Measurements from ENCODE around the gene TDRD1.
"Not testable (repeated sequence)": the region's sequence is repeated elsewhere in the genome, so short reads cannot be mapped to it uniquely, and the experiment has no call there.

The TDRD1 gene

GRCh38 chr10:114179148-114179547 is at the start of gene TDRD1:
Gene TDRD1, plus strand, starts transcription at chr10:114179353. Its CDS starts 8,479 bp downstream, at chr10:114187832.
- DNase-seq (ENCODE audit: insufficient read length, low spot score) (no peak), FAIRE-seq (no peak)

- FAIRE-seq (no peak), DNase-seq (ENCODE audit: insufficient read length, low spot score) (no peak)
Measured at GRCh38 chr10:114131094-114131493, 48.1 kb upstream of the TDRD1 start.

DNA sequence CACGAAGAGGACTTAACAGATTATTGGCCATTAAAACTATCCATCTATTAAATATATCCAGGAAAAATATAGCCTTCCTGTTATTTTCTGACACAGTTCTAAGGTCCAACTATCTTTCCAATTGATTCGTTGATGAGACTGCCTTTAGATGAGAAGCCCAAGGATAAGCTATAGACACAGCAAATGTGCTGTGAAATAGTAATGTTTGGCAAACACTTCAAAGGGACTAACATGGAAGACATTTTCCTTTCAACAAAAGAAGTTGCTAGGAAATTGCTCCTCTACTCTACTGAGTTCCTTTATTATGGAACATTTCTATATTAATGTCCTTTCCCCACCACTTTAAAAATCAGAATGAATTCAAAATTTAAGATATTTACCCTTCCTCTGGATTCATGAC is 43.7 kb upstream of the TDRD1 start:
- no peak for FAIRE-seq

GRCh38 chr10:114138581-114138980 is 40.6 kb upstream of the TDRD1 start:
- FAIRE-seq (no peak), DNase-seq (ENCODE audit: insufficient read length, low spot score) (no peak)

More for the DNA sequence above, 43.7 kb upstream of the TDRD1 start:
- no peak for DNase-seq (ENCODE audit: insufficient read length, low spot score)

GRCh38 chr10:114140036-114140435 is 39.1 kb upstream of the TDRD1 start:
- FAIRE-seq (no peak), DNase-seq (ENCODE audit: insufficient read length, low spot score) (no peak)

- FAIRE-seq; DNase-seq (ENCODE audit: insufficient read length, low spot score): not testable (repeated sequence)
Measured at GRCh38 chr10:114140827-114141226, 38.3 kb upstream of the TDRD1 start.

DNA sequence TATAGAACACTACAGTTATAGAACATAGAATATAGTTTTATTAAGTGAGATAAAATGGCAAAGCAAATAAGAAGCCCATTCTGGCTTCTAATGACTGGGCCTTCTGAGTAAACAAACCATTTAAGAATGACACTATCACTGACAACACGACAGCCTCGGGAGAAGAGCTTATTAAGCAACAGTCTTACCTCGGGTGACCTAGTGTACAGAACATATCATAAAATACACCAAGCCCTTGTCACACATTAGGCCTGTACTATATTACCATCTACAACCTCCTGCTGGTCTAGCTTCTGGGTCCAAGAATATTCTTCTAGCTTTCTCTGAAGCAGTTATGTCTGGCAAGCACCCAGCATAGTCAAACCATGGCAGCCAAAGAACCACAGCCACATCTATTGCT is 37.1 kb upstream of the TDRD1 start:
- FAIRE-seq (no peak), DNase-seq (ENCODE audit: insufficient read length, low spot score) (no peak)

DNA sequence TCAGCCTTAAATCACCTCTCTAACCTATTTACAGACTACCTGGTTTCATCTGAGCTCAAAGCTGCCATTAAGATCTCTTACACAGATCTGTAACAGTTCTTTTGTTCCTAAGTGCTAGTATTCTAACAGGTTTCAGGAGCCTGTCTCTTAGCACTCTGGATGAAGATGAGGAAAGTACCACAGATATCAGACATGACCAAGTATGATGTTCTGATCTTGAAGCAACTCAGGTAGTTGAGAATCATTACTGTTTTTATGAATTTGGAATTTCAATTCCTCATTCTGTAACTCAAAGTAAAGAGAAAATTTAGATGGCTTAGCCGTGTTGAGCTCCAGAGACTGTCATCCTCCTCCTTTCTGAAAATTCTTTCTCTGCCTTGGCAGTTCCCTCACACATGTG is 36.0 kb upstream of the TDRD1 start:
- FAIRE-seq, result no peak
- DNase-seq (ENCODE audit: insufficient read length, low spot score), result no peak

DNA sequence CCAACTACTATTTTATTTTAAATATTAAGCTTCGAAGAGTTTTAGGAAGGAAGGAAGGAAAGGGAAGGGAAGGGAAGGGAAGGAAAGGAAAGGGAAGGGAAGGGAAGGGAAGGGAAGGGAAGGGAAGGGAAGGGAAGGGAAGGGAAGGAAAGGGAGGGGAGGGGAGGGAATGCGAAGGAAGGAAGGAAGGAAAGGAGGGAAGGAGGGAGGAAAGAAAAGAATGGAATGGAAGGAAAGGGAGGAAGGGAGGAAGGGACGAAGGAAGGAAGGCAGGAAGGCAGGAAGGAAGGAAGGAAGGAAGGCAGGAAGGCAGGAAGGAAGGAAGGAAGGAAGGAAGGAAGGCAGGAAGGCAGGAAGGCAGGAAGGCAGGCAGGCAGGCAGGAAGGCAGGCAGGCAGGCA is 29.7 kb upstream of the TDRD1 start:
- not testable (repeated sequence) for FAIRE-seq

DNA sequence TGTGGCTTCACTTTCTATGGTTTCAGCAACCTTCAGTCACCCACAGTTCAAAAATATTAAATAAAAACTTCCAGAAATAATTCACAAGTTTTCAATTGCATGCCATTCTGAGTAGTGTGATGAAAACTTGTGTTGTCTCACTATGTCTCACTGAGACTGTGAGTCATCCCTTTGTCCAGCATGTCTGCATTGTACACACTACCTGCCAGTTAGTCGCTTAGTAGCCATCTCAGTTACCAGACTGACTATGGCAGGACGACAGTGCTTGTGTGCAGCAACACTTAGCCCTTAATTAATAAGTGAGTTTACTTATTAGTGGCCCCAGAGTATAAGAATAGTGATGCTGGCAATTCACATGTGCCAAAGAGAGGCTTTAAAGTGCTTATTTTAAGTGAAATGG is 27.7 kb upstream of the TDRD1 start:
- DNase-seq (ENCODE audit: insufficient read length, low spot score), result no peak
- no peak for FAIRE-seq

More for the DNA sequence above, 29.7 kb upstream of the TDRD1 start:
- DNase-seq (ENCODE audit: insufficient read length, low spot score), result not testable (repeated sequence)

- DNase-seq (ENCODE audit: insufficient read length, low spot score) (no peak), FAIRE-seq (no peak)
Measured at GRCh38 chr10:114151892-114152291, 27.3 kb upstream of the TDRD1 start.

DNA sequence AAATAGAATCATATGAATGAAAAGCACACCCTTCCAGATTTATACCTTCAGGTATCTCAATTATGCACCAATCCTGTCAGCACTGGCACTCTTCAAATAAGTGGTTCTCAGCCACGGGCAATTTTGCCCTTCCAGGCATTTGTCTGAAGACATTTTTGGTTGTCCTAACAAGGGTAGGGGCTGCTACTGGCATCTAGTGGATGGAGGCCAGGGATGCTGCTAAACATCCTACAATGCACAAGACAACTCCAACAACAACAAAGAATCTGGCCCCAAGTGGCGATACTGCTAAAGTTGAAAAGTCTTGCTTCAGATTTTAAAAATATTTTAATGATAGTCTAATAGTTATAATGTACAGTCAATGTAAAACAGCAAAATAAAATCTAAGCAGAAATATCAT is 21.2 kb upstream of the TDRD1 start:
- FAIRE-seq (no peak), DNase-seq (ENCODE audit: insufficient read length, low spot score) (no peak)

- FAIRE-seq, result no peak
- DNase-seq (ENCODE audit: insufficient read length, low spot score), result no peak
Measured at GRCh38 chr10:114163062-114163461, 16.1 kb upstream of the TDRD1 start.

GRCh38 chr10:114166043-114166442 is 13.1 kb upstream of the TDRD1 start:
- no peak for FAIRE-seq
- DNase-seq (ENCODE audit: insufficient read length, low spot score), result no peak

- DNase-seq (ENCODE audit: insufficient read length, low spot score) (no peak), FAIRE-seq (no peak)
Measured at GRCh38 chr10:114166494-114166893, 12.7 kb upstream of the TDRD1 start.

DNA sequence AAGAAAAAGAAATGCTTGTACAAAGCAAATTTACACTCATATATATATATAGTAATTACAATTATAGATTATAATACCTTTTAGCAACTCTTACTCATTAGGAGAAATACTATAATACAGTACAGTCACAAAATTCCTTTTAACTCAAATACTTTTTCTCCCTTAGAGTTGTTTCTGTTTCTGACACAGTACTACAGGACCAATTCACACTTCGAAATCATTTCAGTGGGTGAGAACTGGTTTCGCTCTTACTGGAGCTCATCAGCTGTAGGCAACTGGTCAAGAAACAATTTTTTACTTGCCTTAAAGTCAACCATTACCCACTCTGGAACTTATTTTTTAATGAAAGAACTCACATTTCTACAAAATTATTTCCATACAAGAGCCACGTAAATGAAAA is 11.2 kb upstream of the TDRD1 start:
- DNase-seq (ENCODE audit: insufficient read length, low spot score) (no peak), FAIRE-seq (no peak)

GRCh38 chr10:114168450-114169009 is 10.6 kb upstream of the TDRD1 start:
- FAIRE-seq, result no peak

DNA sequence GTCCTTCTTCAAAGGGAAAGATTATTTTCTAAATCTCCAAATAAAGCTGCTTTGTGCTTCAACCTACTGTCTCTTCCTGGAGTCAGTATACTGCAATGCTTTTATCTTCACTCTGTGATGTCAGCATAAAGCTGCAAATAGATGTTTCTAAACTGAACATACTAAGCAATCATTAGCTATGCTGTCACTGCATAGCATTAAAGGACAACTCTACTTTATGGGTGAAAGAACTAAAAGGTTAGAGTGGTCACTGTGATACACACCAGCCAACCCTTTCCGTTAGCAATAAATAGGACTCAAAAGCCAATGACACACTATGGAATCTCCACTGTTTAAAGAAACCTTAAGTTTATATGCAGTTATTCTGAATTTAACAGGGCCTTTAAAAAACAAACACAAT is 6.9 kb upstream of the TDRD1 start:
- DNase-seq (ENCODE audit: insufficient read length, low spot score) (no peak), FAIRE-seq (no peak)

More at GRCh38 chr10:114168450-114169009, 10.6 kb upstream of the TDRD1 start:
- no peak for DNase-seq (ENCODE audit: insufficient read length, low spot score)

DNA sequence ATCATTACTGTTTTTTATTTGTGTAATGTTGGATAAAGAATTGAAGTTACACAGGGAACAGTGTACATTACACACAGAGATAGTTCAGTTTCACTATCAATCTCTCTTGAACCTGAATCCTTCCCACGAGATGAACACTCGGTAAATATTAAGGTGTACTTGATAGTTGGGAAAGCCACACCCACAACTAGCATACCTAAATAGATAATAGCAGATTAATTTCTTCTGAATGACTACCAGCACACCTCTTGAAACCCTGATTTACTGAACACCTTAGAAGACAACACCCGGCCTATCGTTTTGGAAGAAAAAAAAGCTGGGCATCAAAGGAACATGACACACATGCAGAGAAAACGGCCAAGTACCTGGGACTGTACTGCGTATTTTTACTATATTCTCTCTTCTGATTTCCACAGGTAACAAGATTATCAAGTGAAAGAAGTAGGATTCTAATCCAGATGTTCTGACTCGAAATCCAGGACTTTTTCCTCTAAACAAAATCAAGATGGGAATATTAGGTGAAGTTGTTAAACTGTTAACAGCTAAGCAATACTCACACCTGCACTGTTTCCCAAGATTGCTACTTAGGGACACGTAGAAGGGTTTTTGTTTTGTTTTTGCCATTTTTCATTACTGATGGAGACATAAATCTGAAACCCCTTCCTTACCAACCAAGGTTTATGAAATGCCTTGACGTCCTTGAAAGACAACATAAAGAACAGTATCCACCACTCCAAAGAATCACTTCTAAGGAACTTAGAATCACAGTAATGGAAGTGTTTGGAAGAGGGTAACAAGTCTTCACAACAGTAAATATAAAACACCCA is 6.2 kb upstream of the TDRD1 start:
- no peak for FAIRE-seq

GRCh38 chr10:114173603-114173920 is 5.6 kb upstream of the TDRD1 start:
- FAIRE-seq (no peak), DNase-seq (ENCODE audit: insufficient read length, low spot score) (no peak)

More for the DNA sequence above, 6.2 kb upstream of the TDRD1 start:
- no peak for DNase-seq (ENCODE audit: insufficient read length, low spot score)

GRCh38 chr10:114173921-114174694 is 5.0 kb upstream of the TDRD1 start, which contains the start of gene CCDC186:
Gene CCDC186, minus strand, starts transcription at chr10:114174203. Its CDS starts 10,935 bp downstream, at chr10:114163268.
- peak; percentile 58 for FAIRE-seq
- DNase-seq (ENCODE audit: insufficient read length, low spot score), result peak; percentile 89

Data from HTR-8/SVneo (cell line).